Fibroblast of lung (primary cell): ENCODE measurements around the gene SPATA2.

Experiments
- EZH2 ChIP-seq: IDR thresholded peaks from 2 replicates; pipeline ENCODE4 v1.5.1; 2012; ENCODE audit warnings: low read length, control low read depth, mild to moderate bottlenecking; ENCODE audit errors: missing control alignments
- TF ChIP-seq, protein P1 (sequence below), 2 donors: IDR thresholded peaks in 1 of 2; conservative IDR thresholded peaks in 1 of 2; 1 replicate in 1 of 2; 2 replicates in 1 of 2; pipeline ENCODE4 v1.5.1; 2011 to 2012; ENCODE audit warnings: low read length in 2 of 2, control low read depth in 1 of 2, inconsistent platforms in 1 of 2, low read depth in 1 of 2, mild to moderate bottlenecking in 1 of 2

DNA sequence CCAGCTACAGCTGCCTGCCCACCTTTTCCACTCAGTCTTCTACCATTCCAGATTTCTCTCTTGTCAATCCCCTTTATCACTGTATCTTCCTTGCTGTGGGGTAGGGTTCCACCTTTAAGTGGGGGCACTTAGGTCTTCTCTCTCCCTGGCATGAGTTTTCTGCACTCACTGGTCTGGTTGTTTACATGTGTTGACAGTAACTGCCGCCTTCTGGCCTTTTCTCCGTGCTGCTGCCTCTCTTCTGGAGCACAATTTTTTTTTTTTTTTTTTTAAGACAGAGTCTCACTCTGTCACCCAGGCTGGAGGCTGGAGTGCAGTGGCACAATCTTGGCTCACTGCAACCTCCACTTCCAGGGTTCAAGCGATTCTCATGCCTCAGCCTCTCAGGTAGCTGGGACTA is 32.8 kb upstream of the SPATA2 start:
- TF ChIP-seq, protein P1, sequence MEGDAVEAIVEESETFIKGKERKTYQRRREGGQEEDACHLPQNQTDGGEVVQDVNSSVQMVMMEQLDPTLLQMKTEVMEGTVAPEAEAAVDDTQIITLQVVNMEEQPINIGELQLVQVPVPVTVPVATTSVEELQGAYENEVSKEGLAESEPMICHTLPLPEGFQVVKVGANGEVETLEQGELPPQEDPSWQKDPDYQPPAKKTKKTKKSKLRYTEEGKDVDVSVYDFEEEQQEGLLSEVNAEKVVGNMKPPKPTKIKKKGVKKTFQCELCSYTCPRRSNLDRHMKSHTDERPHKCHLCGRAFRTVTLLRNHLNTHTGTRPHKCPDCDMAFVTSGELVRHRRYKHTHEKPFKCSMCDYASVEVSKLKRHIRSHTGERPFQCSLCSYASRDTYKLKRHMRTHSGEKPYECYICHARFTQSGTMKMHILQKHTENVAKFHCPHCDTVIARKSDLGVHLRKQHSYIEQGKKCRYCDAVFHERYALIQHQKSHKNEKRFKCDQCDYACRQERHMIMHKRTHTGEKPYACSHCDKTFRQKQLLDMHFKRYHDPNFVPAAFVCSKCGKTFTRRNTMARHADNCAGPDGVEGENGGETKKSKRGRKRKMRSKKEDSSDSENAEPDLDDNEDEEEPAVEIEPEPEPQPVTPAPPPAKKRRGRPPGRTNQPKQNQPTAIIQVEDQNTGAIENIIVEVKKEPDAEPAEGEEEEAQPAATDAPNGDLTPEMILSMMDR (conservative IDR thresholded peaks at IDR 0.05 in 1 of 2, IDR thresholded peaks at IDR 0.05 in 1 of 2; ENCODE audit: low read depth in 1 of 2, low read length in 2 of 2) = no peak
- TF ChIP-seq EZH2 = no peak
